Right ventricle myocardium superior (tissue), 1 donor: ENCODE data around the gene DCUN1D5. TPM values are rescaled to one million over a fixed set of nuclear protein-coding genes. Genes with fewer than 3 reads are reported as not detected.

ENCODE experiments used
- total RNA-seq: library from RNA; stranded (reverse); fragmentation: NEBNext Ultra II Directional; extraction: Animal tissue kit (Norgen Biotek cat#: 25700); gene quantifications from one replicate; pipeline ENCODE4 v1.2.1, GENCODE V29; 2021
- donor health status: DM: no; HTN: yes; CAD: no; lungs with severe emphysema.

The DCUN1D5 gene
- total RNA-seq, 1 donor from 2014 or later: 24.0 TPM

Other genes starting within 250 kb of the DCUN1D5 start
- not detected for gene MMP3, start 248.6 kb downstream of the DCUN1D5 start, total RNA-seq
- not detected for gene MMP12, start 217.2 kb downstream of the DCUN1D5 start, total RNA-seq
- not detected for gene MMP13, start 136.4 kb downstream of the DCUN1D5 start, total RNA-seq
- gene DYNC2H1, start 17.3 kb upstream of the DCUN1D5 start, total RNA-seq: 2.9 TPM